Transverse colon (tissue), 4 donors: ENCODE results near the gene HOXA3. TPM values are rescaled to one million over a fixed set of nuclear protein-coding genes. Genes with fewer than 3 reads are reported as not detected.

Experiments
- DNase-seq: peaks from one replicate; pipeline ENCODE4 v3.0.0-alpha.2; 2019
- H3K27ac ChIP-seq, 4 donors: fragments of 200-600 bp; sonication (generic); 2 replicates each; pipeline ENCODE4 v1.5.1; 2016 to 2018; ENCODE audit warnings: inconsistent platforms in 4 of 4
- H3K27me3 ChIP-seq: fragments of 200-600 bp; sonication (generic); 2 replicates; pipeline ENCODE4 v1.5.1; 2017; ENCODE audit warnings: inconsistent platforms
- H3K36me3 ChIP-seq, 4 donors: fragments of 200-600 bp; sonication (generic); 2 replicates each; pipeline ENCODE4 v1.5.1; 2017 to 2019; ENCODE audit warnings: inconsistent platforms in 4 of 4
- H3K4me1 ChIP-seq, 4 donors: fragments of 200-600 bp; sonication (generic); 2 replicates each; pipeline ENCODE4 v1.5.1; 2017 to 2020; ENCODE audit warnings: inconsistent platforms in 4 of 4
- H3K4me3 ChIP-seq, 4 donors: fragments of 200-600 bp; sonication (generic); 1 replicate in 1 of 4; 2 replicates in 3 of 4; pipeline versions ENCODE4 v1.5.1 to v1.6.1; 2017 to 2019; ENCODE audit warnings: inconsistent platforms in 4 of 4
- H3K9me3 ChIP-seq, 2 donors: fragments of 200-600 bp; sonication (generic); 2 replicates each; pipeline ENCODE4 v1.5.1; 2017 to 2019; ENCODE audit warnings: inconsistent platforms in 2 of 2
- CTCF ChIP-seq, 5 experiments: fragments of 200-600 bp in 3 of 5; fragments of 450-650 bp in 2 of 5; sonication (generic) in 3 of 5; IDR thresholded peaks; 1 replicate in 2 of 5; 2 replicates in 3 of 5; pipeline ENCODE4 v1.5.1; 2016 to 2017; ENCODE audit warnings: antibody characterized with exemption in 5 of 5, inconsistent platforms in 3 of 5, mild to moderate bottlenecking in 2 of 5, moderate library complexity in 1 of 5
- EP300 ChIP-seq: sonication (generic); formaldehyde crosslinking; IDR thresholded peaks from one replicate; pipeline ENCODE4 v1.6.1; 2017; ENCODE audit warnings: antibody characterized with exemption, low read depth
- POLR2A ChIP-seq: fragments of 450-650 bp; IDR thresholded peaks from one replicate; pipeline ENCODE4 v1.6.1; 2016; ENCODE audit warnings: antibody characterized with exemption, mild to moderate bottlenecking, moderate library complexity
- POLR2AphosphoS5 ChIP-seq, 3 donors: sonication (generic); formaldehyde crosslinking; IDR thresholded peaks; one replicate each; pipeline ENCODE4 v1.6.1; 2016; ENCODE audit warnings: antibody characterized with exemption in 3 of 3
- WGBS, 2 donors: methylation state at CpG; one replicate each; pipeline ENCODE4 v1.1.5; 2018; ENCODE audit warnings: low coverage in 1 of 2; 5-methylcytosine and 5-hydroxymethylcytosine counted together
- in situ Hi-C, 4 donors: fragments of 200-750 bp; cut with MboI; loops; one replicate each; pipeline versions ENCODE4 v1.15.0 to v1.15.1; 2017; ENCODE audit warnings: low sequenced_read_pairs in 3 of 4, low pct_ligation_motif_present in 1 of 4, low pct_unique_long_range_greater_than_20kb in 1 of 4
- intact Hi-C: fragments of 100-400 bp; cut with DNase I; formaldehyde crosslinking; loops from one replicate; pipeline ENCODE4 v1.15.1; 2023; ENCODE audit warnings: low total_unique reads
- total RNA-seq, 4 donors: library from RNA; depleted of rRNA; stranded (reverse); fragments of >200 nt; gene quantifications; one replicate each; pipeline ENCODE4 v1.1.0, GENCODE V29; 2016

The HOXA3 gene
- total RNA-seq, 4 donors from 2014 or later: 14.1 to 27.3 (median 15.7) TPM

GRCh38 chr7:27139334-27140125 lies 12.9 kb downstream of the HOXA3 start:
- H3K27ac ChIP-seq: peak overlapping the region; percentile 95 to 99 (median 98)
- H3K4me3 ChIP-seq: peak overlapping the region; percentile 11 to 60 (median 46)
- H3K9me3 ChIP-seq: no peaks in the 10 kb centered on the region
- in situ Hi-C loops: loop anchor here (5.0 to 10.0 kb wide), 2 partner anchors 282 to 285 kb away; no protein-coding TSS in a partner anchor
- no peaks in the 10 kb centered on the region for H3K36me3 ChIP-seq
- peak; percentile 33 for DNase-seq
- intact Hi-C loops: no loop called here
- 32 to 39% methylated on average over 12 to 52 of the region's 53 CpGs for WGBS, 2 donors
- H3K4me1 ChIP-seq: peaks cover 25 to 64% (median 59%) of the 10 kb centered on the region in 4 donors
- TF ChIP-seq CTCF (IDR thresholded peaks at IDR 0.05) (no peak), POLR2AphosphoS5 (IDR thresholded peaks at IDR 0.05) (no peak), EP300 (no peak), POLR2A (no peak)
- no peaks in the 10 kb centered on the region for H3K27me3 ChIP-seq

- Histone ChIP-seq H3K27ac (peak overlapping the region; percentile 95 to 99 (median 98)), H3K4me1 (peaks cover 26 to 64% (median 58%) of the 10 kb centered on the region in 4 donors), H3K27me3 (no peaks in the 10 kb centered on the region), H3K36me3 (no peaks in the 10 kb centered on the region), H3K4me3 (peak overlapping the region; percentile 11 to 60 (median 46)), H3K9me3 (no peaks in the 10 kb centered on the region)
- no peak for TF ChIP-seq EP300
- TF ChIP-seq POLR2AphosphoS5 (IDR thresholded peaks at IDR 0.05): no peak
- no peak for TF ChIP-seq CTCF (IDR thresholded peaks at IDR 0.05)
- TF ChIP-seq POLR2A: no peak
- 37 to 48% methylated on average over 5 to 11 of the region's 11 CpGs for WGBS, 2 donors
- intact Hi-C loops (no loop called here), in situ Hi-C loops (no loop called here)
- DNase-seq: no peak
Observed at GRCh38 chr7:27138985-27139333, 13.4 kb downstream of the HOXA3 start.

- intact Hi-C loops (no loop called here), in situ Hi-C loops (no loop called here)
- Histone ChIP-seq H3K9me3 (no peaks in the 10 kb centered on the region), H3K36me3 (no peaks in the 10 kb centered on the region), H3K4me1 (peaks cover 26 to 66% (median 59%) of the 10 kb centered on the region in 4 donors), H3K27ac (peak overlapping the region; percentile 95 to 99 (median 98)), H3K27me3 (no peaks in the 10 kb centered on the region), H3K4me3 (peak overlapping the region in 3 of 4 donors; percentile 39 to 60 (median 53))
- no peak for TF ChIP-seq EP300
- no peak for TF ChIP-seq POLR2A
- TF ChIP-seq CTCF (IDR thresholded peaks at IDR 0.05): no peak
- TF ChIP-seq POLR2AphosphoS5 (IDR thresholded peaks at IDR 0.05): no peak
- WGBS, 2 donors: 17 to 38% methylated on average over 1 of the region's 1 CpG
- no peak for DNase-seq
Observed at GRCh38 chr7:27138472-27138871, 13.9 kb downstream of the HOXA3 start.

- no peak for TF ChIP-seq CTCF (IDR thresholded peaks at IDR 0.05)
- peak in 2 of 3 donors; percentile 24 to 30 for TF ChIP-seq POLR2AphosphoS5 (IDR thresholded peaks at IDR 0.05)
- in situ Hi-C loops: no loop called here
- H3K27me3 ChIP-seq: no peaks in the 10 kb centered on the region
- intact Hi-C loops: no loop called here
- WGBS, 2 donors: 31 to 33% methylated on average over 2 of the region's 2 CpGs
- peaks cover 26 to 73% (median 66%) of the 10 kb centered on the region in 4 donors for H3K4me1 ChIP-seq
- no peak for DNase-seq
- H3K4me3 ChIP-seq: peak overlapping the region in 2 of 4 donors; percentile 53 to 60
- no peaks in the 10 kb centered on the region for H3K36me3 ChIP-seq
- no peaks in the 10 kb centered on the region for H3K9me3 ChIP-seq
- H3K27ac ChIP-seq: peak overlapping the region; percentile 95 to 99 (median 98)
Observed at GRCh38 chr7:27137640-27138315, 14.6 kb downstream of the HOXA3 start.
